DOHH2 (cell line): ENCODE measurements around the gene CAB39.

Experiments used
- EZH2phosphoT487 ChIP-seq: fragments of 200-600 bp; sonication (generic); IDR thresholded peaks from 2 replicates; pipeline ENCODE4 v1.6.1; 2017; ENCODE audit warnings: borderline replicate concordance, mild to moderate bottlenecking, antibody characterized with exemption, low read length, moderate library complexity, mixed read lengths
- TF ChIP-seq, protein P1 (sequence below): fragments of 200-600 bp; sonication (generic); IDR thresholded peaks from one replicate; pipeline ENCODE4 v1.5.1; 2014; ENCODE audit warnings: antibody characterized with exemption, mild to moderate bottlenecking, low read depth, low read length; ENCODE audit not compliant: poor library complexity, severe bottlenecking

DNA sequence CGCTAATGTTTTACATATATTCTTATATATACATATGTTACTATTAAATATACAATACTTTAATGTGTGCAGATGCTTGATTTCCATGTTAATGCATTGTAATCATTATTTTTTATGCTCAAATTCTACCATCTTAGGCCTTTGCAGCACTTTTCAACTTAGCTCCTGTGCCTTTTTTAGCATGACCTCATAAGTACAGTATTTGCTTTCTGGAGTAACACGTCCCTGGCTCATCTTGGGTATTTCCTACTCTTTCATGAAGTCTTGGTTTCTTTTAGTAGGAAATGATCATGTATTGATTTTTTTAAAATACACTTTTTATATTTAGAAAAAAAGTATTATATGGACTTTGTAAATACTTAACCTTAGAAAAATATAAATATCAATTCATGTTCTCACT is 36.5 kb downstream of the CAB39 start:
- TF ChIP-seq, protein P1, sequence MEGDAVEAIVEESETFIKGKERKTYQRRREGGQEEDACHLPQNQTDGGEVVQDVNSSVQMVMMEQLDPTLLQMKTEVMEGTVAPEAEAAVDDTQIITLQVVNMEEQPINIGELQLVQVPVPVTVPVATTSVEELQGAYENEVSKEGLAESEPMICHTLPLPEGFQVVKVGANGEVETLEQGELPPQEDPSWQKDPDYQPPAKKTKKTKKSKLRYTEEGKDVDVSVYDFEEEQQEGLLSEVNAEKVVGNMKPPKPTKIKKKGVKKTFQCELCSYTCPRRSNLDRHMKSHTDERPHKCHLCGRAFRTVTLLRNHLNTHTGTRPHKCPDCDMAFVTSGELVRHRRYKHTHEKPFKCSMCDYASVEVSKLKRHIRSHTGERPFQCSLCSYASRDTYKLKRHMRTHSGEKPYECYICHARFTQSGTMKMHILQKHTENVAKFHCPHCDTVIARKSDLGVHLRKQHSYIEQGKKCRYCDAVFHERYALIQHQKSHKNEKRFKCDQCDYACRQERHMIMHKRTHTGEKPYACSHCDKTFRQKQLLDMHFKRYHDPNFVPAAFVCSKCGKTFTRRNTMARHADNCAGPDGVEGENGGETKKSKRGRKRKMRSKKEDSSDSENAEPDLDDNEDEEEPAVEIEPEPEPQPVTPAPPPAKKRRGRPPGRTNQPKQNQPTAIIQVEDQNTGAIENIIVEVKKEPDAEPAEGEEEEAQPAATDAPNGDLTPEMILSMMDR = no peak
- no peak for TF ChIP-seq EZH2phosphoT487
